ENCODE measurements around the gene CAMK2D.

CAMK2D gene

GRCh38 chr4:113579360-113579759 is 182.2 kb downstream of the CAMK2D start:
- no peak overlapping the region for H3K4me3 ChIP-seq (replicated peaks; ENCODE audit: low read depth, low read length)
- no peak for DNase-seq (ENCODE audit: extremely low read depth, low read depth)
- TF ChIP-seq CTCF (IDR thresholded peaks at IDR 0.05; ENCODE audit: low read depth, low read length, missing control alignments), result no peak

GRCh38 chr4:113576947-113577678 is 184.4 kb downstream of the CAMK2D start:
- H3K4me3 ChIP-seq (replicated peaks; ENCODE audit: low read depth, low read length), result no peak overlapping the region
- DNase-seq (ENCODE audit: extremely low read depth, low read depth), result no peak
- no peak for TF ChIP-seq CTCF (IDR thresholded peaks at IDR 0.05; ENCODE audit: low read depth, low read length, missing control alignments)

- no peak overlapping the region for H3K4me3 ChIP-seq (replicated peaks; ENCODE audit: low read depth, low read length)
- no peak for DNase-seq (ENCODE audit: extremely low read depth, low read depth)
- no peak for TF ChIP-seq CTCF (IDR thresholded peaks at IDR 0.05; ENCODE audit: low read depth, low read length, missing control alignments)
These were observed 186.1 kb downstream of the CAMK2D start for GRCh38 chr4:113575401-113575800.

GRCh38 chr4:113574636-113575103 is 186.9 kb downstream of the CAMK2D start:
- peak; percentile 66 for DNase-seq (ENCODE audit: extremely low read depth, low read depth)
- no peak for TF ChIP-seq CTCF (IDR thresholded peaks at IDR 0.05; ENCODE audit: low read depth, low read length, missing control alignments)
- H3K4me3 ChIP-seq (replicated peaks; ENCODE audit: low read depth, low read length), result no peak overlapping the region

GRCh38 chr4:113572620-113573019 is 188.9 kb downstream of the CAMK2D start:
- no peak overlapping the region for H3K4me3 ChIP-seq (replicated peaks; ENCODE audit: low read depth, low read length)
- no peak for TF ChIP-seq CTCF (IDR thresholded peaks at IDR 0.05; ENCODE audit: low read depth, low read length, missing control alignments)
- DNase-seq (ENCODE audit: extremely low read depth, low read depth), result no peak

GRCh38 chr4:113566015-113566795 is 195.3 kb downstream of the CAMK2D start:
- TF ChIP-seq CTCF (IDR thresholded peaks at IDR 0.05; ENCODE audit: low read depth, low read length, missing control alignments), result no peak
- DNase-seq (ENCODE audit: extremely low read depth, low read depth), result no peak
- H3K4me3 ChIP-seq (replicated peaks; ENCODE audit: low read depth, low read length), result no peak overlapping the region
